Measurements from ENCODE around the gene TSPAN13.
A peak's percentile ranks its signal among the peaks of the same experiment; 100 is the strongest.

The TSPAN13 gene

DNA sequence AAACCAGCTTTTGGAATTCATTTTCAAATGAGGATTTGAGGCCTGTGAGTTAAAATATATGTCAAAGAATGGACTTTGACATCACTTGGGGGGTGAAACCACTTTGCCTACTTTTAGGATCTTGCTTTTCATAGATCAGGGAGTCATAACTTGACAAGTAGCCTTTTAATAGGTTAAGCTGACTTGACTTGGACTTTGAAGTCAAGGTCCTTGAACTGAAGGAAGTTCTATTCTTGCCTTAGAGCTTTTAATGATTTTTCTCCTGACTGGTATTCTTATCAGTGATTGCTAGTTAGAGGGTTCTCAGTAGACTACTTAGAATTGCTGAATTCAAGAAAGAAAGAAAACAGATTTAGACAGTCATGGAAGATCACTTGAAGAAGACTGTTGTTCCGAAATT lies 33.6 kb downstream of the TSPAN13 start:
- TF ChIP-seq, protein P1, sequence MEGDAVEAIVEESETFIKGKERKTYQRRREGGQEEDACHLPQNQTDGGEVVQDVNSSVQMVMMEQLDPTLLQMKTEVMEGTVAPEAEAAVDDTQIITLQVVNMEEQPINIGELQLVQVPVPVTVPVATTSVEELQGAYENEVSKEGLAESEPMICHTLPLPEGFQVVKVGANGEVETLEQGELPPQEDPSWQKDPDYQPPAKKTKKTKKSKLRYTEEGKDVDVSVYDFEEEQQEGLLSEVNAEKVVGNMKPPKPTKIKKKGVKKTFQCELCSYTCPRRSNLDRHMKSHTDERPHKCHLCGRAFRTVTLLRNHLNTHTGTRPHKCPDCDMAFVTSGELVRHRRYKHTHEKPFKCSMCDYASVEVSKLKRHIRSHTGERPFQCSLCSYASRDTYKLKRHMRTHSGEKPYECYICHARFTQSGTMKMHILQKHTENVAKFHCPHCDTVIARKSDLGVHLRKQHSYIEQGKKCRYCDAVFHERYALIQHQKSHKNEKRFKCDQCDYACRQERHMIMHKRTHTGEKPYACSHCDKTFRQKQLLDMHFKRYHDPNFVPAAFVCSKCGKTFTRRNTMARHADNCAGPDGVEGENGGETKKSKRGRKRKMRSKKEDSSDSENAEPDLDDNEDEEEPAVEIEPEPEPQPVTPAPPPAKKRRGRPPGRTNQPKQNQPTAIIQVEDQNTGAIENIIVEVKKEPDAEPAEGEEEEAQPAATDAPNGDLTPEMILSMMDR (IDR thresholded peaks at IDR 0.05; ENCODE audit: control insufficient read depth, insufficient read depth, low read depth, low read length, missing control alignments) = no peak
- no peak overlapping the region for H3K4me3 ChIP-seq (ENCODE audit: control insufficient read depth, low read depth, low read length)
- DNase-seq (ENCODE audit: low read depth) = no peak

DNA sequence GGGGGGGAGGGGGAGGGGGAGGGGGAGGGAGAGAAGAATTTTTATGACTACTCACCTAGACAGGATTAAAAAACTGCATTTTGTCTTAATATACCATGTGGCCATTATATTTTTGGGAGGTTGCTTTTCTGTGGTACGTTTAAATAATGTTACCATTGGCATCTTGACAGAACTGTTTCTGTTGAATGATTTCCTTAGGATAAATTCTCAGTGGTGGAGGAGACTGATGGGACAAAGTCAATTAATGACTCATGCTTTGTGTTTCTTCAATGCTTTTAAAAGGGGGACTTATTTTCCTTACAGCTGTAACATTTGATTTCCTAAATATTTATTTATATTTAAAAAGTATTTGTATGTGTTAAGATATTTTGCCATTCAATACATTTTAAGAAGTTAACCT lies 37.5 kb downstream of the TSPAN13 start:
- DNase-seq (ENCODE audit: low read depth) = no peak
- no peak overlapping the region for H3K4me3 ChIP-seq (ENCODE audit: control insufficient read depth, low read depth, low read length)
- TF ChIP-seq, protein P1 (IDR thresholded peaks at IDR 0.05; ENCODE audit: control insufficient read depth, insufficient read depth, low read depth, low read length, missing control alignments) = no peak

DNA sequence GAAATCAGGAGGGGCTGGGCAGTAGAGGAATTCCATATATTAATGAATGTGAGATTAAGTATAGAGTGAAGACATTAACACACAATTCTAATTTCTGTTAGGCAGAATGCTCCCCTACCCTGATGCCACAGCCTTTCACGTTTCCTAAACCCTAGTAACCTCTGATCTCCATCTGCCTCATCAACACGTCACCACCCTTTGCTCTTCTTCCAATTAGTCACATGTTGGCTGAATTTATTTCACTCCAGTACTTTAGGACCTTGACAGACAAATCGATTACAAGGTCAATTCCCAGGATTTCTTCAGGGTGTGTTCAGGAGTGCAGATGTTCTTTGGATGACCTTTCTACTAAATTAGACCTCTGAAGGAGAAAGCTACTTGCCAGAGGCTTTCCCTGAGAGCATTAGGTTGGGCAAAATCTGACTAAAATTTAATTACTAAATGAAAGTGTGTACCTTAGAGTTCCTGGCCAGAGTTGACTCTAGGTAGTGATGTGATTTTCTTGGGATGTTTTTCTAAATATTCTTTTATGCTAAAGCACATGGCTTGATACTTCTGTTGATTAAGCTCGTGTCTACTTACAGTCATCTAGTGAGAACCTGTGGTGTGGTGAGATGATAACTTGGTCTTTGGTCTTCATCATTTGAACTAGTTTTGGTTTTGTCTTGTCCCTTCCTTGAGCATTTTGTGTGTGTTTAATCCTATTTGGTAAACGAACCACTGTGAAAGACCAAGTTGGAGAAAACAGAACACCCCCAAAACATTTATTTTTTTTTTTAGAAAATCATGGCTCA lies 38.5 kb downstream of the TSPAN13 start:
- TF ChIP-seq, protein P1 (IDR thresholded peaks at IDR 0.05; ENCODE audit: control insufficient read depth, insufficient read depth, low read depth, low read length, missing control alignments) = no peak
- DNase-seq (ENCODE audit: low read depth) = no peak
- H3K4me3 ChIP-seq (ENCODE audit: control insufficient read depth, low read depth, low read length) = no peak overlapping the region

DNA sequence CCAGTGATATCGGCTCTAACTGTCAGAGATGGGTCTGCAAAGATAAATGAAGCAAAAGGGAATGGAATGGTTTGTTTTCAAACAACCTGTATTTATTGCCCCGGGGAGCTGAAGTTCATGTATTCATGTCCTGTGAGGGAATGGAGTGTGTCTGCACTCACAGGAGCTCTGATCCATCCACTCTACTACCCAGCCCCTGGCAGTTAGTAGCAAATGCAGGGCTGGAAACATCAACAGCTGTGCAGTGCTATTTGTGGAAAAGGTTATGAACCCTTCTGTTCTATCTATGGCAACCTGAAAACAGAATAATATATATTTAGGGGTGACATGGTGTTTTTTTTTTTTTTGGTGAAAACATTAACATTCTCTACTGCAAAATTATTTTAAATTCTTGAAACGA lies 41.4 kb downstream of the TSPAN13 start:
- no peak overlapping the region for H3K4me3 ChIP-seq (ENCODE audit: control insufficient read depth, low read depth, low read length)
- DNase-seq (ENCODE audit: low read depth) = no peak
- TF ChIP-seq, protein P1 (IDR thresholded peaks at IDR 0.05; ENCODE audit: control insufficient read depth, insufficient read depth, low read depth, low read length, missing control alignments) = no peak

DNA sequence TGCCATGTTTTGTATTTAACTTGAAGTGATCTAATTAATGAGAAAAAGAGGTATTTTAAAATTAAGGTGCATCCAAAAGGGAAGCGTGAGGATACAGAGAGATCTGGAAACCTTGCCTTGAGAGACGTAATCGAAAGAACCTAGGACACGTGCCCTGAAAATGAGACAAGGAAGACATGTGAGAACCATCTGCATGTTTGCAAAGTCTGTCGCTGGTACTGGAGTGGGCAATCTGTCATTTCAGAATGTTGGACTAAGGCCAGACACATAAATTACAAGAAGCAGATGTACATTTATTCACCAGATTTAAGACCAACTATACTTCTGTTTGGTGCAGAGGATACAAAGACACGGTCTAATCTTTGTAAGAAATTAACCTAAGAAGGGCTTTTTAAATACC lies 42.1 kb downstream of the TSPAN13 start:
- TF ChIP-seq, protein P1 (IDR thresholded peaks at IDR 0.05; ENCODE audit: control insufficient read depth, insufficient read depth, low read depth, low read length, missing control alignments) = no peak
- no peak for DNase-seq (ENCODE audit: low read depth)
- H3K4me3 ChIP-seq (ENCODE audit: control insufficient read depth, low read depth, low read length) = no peak overlapping the region

DNA sequence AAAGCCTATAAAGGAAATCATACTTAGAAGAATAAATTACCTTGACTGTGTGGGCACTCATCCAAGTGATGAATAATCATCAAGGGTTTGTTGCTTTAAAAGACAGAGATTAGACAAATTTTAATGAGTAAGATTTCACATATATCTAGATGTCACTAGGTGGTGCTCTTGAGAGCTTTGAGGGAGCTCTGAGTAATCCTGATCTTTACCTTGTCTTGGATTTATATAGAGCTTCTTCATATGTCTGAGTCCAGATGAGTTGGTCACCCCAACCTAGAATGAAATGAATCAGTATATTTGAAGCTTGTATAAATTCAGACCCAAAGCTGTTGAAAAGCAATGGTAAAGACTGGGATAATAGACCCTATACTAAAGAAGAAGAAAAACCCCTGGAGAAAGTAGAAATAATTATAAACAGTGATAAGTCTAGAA lies 47.6 kb downstream of the TSPAN13 start:
- TF ChIP-seq, protein P1 (IDR thresholded peaks at IDR 0.05; ENCODE audit: control insufficient read depth, insufficient read depth, low read depth, low read length, missing control alignments) = peak; percentile 57
- no peak overlapping the region for H3K4me3 ChIP-seq (ENCODE audit: control insufficient read depth, low read depth, low read length)
- DNase-seq (ENCODE audit: low read depth) = peak; percentile 45

All from AG09309 (cell line).